ENCODE results near the gene ROR2.
A peak's percentile ranks its signal among the peaks of the same experiment; 100 is the strongest.
"Not testable (repeated sequence)": the region's sequence is repeated elsewhere in the genome, so short reads cannot be mapped to it uniquely, and the experiment has no call there.

Gene ROR2

DNA sequence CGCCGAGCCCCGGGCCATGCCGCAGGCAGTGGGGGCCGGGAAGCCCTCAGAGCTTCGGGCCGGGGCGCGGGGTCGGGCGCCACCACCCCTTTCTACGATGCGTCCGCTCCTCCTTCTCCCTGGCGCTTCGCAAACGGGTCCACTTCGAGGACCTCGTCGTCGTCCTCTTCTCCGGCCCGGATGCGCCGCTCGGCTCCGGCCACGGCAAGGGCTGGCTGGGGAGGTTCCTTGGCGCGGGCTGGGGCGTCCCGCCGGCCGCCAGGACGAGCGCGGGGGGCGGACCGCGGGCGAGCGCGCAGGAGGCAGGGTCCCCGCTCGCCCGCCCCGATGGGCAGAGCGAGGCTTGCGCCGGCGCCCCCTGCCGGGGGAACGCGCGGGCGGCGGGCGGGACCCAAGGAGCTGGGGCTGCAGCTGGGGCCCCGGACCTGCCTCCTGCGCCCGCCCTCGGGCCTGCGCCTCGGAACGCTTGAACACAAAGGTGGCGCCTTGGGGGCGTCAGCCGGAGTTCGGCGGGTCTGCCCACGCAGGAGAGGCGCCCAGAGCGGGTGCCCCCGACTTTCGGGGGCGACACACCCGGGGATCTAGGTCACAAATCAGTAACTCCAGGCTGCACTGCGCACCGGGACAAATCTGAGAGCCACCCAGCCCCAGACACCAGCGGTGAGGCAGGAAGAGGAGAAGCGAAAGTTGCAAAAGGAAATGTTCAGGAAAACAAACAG lies at the start of gene ROR2:
Gene ROR2, minus strand, starts transcription at position 283 of the 719 bp plus-strand sequence.
- peak within 1 kb of the TSS; percentile 65 for H3K4me3 ChIP-seq (ENCODE audit: low read depth, low read length)

DNA sequence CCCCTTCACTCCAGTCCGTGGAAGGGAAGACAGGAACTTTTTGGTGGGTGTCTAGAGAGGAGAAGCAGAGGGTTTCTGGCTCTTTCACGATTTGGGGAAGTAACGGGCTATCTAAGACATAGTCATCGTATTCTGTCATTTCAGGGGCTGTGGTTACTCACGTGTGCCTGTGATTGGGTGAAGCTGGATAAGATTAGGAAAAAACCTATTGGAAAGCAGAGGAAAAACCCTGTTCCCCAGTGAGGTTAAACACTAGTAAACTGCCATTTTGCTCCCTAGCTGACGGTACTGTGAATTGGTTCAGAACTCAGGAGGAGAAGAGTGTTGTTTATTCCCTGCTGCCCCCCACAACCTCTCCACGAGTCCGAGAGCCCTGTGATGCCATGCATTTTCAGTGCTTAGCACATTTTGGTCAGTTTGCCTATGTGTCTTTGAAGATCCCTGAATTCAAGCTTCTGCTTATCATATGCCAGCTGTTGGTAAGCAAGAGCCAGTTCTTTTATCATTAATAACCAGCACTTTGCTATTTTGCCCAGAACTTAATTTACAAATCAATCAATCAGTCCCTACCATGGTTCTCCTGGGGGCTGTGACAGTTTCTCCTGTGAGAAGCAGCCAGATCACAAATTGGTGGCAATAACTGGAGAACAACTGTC lies 45.1 kb upstream of the ROR2 start:
- no peak overlapping the region for H3K4me3 ChIP-seq (ENCODE audit: low read depth, low read length)

DNA sequence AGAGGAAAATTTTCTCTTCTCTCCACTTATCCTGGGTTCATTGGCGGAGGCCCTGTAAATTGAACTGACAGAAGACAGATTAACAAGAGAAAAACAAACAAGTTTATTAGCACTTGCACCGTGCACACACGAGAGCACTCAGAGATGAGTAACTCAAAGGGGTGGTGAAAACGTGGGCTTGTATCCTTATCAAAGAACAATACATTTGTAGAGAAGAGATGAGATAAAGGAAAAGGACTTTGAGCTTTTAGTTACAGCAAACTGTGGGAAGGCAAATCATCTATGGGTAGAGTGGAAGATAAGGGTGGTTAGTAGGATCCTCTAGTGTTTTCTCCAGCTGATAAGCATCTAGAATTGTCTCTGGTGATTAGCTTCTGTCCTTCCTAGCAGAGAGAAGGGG lies 44.4 kb upstream of the ROR2 start:
- no peak overlapping the region for H3K4me3 ChIP-seq (ENCODE audit: low read depth, low read length)

DNA sequence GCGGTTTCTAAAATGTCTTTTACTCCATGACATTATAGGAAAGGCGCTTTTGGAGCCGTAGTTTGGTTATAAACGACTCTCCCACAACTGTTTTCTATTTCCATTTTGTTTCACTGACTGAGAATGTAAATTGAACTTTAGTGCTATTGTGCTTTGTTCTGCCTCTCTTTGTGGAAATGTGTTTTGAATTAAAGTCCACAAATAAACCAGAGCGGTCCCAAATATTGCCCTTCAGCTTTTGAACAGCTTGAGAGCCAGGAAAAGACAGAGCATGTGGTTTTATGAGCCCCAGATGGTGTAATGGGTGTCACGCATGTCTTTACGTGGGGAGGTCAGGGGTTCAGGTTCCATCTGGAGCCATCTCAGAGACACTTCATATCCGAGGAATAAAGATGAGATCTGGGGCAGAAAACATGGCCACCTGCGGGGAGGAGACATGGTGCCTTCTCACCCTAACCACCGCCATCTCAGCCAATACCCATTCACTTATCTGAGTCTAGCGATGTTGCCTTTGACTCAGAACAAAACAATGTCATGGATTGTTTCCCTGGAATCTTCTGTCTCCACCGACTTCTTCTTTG lies 42.5 kb upstream of the ROR2 start:
- H3K4me3 ChIP-seq (ENCODE audit: low read depth, low read length) = no peak overlapping the region

DNA sequence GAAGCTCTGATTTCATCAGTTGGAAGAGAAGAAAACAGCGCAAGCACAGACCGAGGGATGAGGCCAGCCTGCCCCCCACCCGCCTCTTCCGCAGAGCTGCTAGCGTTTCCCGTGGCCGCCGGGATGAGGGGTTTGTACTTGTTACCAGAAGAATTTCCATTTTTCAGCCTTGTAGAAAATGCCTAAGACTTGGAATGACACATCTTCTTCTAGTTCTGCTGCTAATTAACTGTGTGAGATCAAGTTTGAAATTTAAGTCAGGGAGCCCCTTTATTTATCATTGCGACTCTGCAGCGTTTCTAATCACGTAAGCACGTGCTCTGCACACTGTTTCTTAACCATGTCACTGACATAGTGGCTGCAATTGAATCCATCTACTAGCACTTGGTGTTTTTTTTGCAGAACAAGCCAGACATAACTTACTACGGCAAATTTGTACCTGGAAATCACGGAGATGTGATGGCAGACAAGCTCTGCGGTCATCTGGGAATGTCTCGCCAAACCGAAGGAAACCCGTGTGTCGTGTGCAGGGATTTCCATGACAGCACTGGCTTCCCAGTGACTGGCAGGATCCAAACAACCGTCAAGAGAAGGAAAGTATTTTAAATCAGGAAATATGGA lies 41.8 kb upstream of the ROR2 start:
- H3K4me3 ChIP-seq (ENCODE audit: low read depth, low read length) = no peak overlapping the region

GRCh38 chr9:91986248-91986647 lies 36.2 kb upstream of the ROR2 start:
- H3K4me3 ChIP-seq (ENCODE audit: low read depth, low read length) = no peak overlapping the region

DNA sequence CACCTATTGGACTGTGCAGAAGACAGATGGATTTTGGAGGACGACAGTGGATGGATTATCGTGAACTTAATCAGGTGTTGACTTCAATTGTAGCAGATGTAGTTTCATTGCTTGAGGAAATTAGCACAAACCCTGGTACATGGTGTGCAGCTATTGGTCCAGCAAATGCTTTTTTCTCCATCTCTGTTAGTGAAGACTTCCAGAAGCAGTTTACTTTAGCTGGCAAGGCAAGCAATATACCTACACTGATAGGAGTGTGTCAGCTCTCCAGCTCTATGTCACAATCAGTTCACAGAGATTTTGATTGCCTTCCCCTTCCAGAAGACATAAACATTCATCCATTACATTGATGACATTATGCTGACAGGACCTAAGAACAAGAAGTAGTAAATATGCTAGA lies 35.7 kb upstream of the ROR2 start:
- H3K4me3 ChIP-seq (ENCODE audit: low read depth, low read length) = no peak overlapping the region

DNA sequence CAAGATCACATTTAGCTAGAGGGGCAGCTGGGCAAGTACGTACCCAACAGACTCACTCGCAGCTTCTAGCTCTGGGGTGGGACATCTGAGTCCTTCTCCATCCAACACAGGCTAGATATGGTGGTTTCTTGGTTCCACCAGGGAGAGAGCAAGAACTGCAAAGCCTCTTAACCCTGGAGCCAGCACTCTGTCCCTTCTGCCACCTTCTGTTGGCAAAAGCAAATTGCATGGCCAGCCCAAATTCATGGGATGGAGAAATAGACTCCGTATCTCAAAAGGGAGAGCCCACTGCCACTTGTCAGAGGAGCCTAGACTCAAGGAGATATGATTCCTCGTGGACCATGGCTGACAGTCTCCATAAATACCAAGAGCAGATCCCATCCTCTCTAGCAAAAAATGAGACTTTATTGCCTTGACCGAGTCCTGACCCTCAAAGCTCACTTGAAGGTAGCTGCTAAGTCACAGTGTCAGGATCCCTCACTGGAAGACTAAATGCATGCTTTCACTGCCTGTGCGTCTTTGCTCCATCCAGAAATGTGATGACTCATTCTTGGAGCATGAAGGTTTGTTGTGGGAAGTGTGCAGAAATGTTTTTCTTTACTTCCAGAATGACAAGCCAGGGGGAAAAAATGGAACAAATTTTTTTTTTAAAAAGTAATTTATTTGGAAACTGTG lies 28.8 kb upstream of the ROR2 start:
- H3K4me3 ChIP-seq (ENCODE audit: low read depth, low read length) = no peak overlapping the region

- H3K4me3 ChIP-seq (ENCODE audit: low read depth, low read length) = not testable (repeated sequence)
Observed at GRCh38 chr9:91975254-91975653, 25.2 kb upstream of the ROR2 start.

DNA sequence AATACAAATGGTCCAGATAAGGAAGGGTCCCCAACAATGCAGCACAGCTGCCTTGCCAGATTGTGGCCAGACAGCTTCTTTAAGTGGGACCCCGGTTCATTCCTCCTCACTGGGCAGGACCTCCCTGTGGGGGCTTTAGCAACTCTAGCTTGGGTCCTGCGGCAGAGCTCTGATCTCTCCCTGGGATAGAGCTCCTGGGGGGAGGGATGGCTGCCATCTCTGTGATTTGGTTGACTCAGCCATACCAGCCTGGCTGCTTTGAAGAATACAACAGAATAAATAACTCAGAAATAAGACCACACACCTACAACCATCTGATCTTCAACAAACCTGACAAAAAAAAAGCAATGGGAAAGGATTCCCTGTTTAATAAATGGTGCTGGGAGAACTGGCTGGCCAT lies 22.7 kb upstream of the ROR2 start:
- H3K4me3 ChIP-seq (ENCODE audit: low read depth, low read length) = no peak overlapping the region

GRCh38 chr9:91972076-91972626 lies 22.1 kb upstream of the ROR2 start:
- H3K4me3 ChIP-seq (ENCODE audit: low read depth, low read length) = no peak overlapping the region

DNA sequence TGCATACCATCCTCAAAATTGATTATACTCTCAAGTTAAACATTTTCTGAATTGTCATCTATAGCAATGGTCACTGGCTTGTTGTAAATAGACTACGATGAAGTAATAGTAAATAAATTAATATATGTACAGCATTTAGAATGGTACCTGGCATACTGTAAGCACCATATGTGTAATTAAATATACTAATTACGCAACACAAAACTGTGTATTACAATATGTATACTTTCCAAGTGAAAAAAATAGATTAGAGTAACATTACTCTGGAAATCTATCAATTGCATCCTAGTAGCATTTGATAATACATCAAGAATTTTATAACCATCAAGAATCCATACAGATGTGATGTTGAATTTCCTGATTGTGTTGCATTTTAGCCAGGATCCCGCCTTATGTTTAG lies 17.2 kb upstream of the ROR2 start:
- no peak overlapping the region for H3K4me3 ChIP-seq (ENCODE audit: low read depth, low read length)

DNA sequence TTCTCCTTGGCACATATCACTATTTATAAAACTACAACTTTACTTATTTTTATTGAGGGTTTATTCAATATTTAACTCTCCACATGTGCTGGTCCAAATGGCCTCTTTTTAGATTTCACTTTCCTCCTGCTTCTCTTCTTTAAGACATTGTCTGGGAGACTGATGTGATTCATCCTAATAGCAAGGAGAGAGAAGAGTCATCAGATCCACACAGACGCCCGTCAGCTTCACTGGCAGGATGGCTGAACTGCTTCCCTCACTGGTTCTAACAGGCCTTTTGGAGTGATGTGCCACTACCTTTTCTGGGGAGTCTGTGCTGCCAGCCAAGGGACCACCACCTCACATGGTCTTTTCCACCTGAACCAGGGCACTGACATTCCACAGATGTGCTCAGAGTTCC lies 16.5 kb upstream of the ROR2 start:
- H3K4me3 ChIP-seq (ENCODE audit: low read depth, low read length) = no peak overlapping the region

GRCh38 chr9:91963711-91964240 lies 13.7 kb upstream of the ROR2 start:
- H3K4me3 ChIP-seq (ENCODE audit: low read depth, low read length) = no peak overlapping the region

DNA sequence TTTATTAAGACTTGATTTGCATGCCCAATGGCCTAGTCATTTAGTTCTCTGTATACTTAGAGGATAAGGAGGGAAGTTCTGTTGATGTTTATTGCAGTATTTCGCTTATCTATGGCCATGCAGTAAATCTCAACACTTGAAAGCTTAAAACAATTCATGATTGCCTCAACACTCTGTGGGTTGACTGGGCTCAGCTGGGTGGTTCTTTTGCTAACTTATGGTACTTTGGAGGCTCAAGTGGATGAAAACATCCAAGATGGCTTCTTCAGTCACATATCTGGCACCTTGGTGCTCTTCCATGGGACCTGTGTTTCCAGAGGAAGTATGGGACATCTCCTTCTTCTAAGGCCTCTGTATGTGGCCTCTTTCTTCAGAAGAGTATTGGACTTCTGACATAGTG lies 10.3 kb upstream of the ROR2 start:
- no peak overlapping the region for H3K4me3 ChIP-seq (ENCODE audit: low read depth, low read length)

GRCh38 chr9:91958174-91958573 lies 8.1 kb upstream of the ROR2 start:
- H3K4me3 ChIP-seq (ENCODE audit: low read depth, low read length) = no peak overlapping the region

DNA sequence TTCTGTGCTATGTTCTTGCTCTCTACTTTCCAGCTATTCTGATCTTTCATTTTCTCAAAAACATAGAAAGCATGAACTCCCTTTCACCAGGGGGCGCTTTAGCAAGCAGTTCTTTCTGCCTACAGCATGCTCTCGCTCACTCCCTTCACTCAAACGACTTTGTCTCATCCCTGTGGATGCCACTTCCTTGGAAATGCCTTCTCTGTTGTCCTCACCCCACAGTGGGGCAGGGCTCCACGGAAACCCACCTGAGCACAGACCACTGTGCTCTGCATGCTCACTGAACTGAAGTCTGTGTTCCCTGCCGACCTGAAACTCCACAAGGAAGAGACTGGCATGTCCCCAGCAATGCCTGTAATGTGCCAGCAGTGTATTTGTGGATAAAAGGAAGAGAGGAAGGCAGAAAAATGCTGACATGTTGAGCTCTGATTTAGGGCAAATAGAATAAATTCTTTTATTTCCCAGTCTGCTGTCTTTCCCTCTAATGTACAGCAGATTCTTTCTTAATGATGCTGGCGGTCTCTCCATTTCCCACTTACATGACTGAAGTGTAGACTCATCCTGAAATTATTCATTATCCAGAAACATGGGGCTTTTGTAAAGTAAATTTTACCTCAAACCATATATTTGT lies 4.9 kb upstream of the ROR2 start:
- no peak overlapping the region for H3K4me3 ChIP-seq (ENCODE audit: low read depth, low read length)

DNA sequence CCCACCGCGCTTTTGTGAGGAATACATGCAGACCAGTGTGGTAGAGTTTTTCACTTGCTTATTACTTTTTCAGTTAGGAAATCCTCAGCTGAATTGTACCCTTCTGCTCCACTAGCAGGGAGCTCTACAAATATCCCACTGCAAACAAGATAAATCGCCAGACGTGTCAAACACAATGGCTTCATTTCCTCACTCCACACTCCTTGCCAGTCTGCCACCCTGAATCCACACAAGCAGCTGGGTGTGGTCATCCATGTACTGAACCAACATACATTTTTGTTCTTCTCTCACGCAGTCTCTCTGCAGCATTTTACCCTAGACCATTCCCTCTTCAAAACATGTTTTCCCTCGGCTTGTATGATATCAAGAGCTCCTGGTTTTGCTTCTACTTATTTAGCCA lies 3.7 kb upstream of the ROR2 start:
- no peak overlapping the region for H3K4me3 ChIP-seq (ENCODE audit: low read depth, low read length)

DNA sequence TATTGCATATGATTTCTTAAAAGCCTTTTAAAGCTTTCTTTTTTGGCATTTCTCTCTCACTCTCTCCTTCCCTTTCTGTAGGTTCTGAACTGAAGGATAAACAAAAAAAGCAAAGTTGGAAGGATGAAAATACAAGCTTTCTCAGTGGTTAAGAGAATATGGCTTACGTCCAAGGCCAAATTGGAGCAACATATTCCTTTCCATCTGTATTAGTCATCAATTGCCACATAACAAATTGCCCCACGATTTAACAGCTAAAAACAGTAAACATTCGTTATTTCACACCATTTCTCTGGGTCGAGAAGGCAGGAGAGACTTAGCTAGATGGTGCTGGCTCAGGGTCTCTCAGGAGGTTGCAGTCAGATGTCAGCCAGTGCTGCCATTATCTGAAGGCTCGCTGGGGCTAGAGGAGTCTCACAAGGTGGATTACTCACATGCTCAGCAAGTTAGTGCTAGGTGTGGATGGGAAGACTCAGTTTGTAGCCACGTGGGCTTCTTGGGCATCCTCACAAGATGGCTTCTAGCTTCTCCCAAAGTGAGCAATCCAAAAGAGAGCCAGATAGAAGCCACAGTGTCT lies 2.0 kb upstream of the ROR2 start:
- H3K4me3 ChIP-seq (ENCODE audit: low read depth, low read length) = no peak overlapping the region

DNA sequence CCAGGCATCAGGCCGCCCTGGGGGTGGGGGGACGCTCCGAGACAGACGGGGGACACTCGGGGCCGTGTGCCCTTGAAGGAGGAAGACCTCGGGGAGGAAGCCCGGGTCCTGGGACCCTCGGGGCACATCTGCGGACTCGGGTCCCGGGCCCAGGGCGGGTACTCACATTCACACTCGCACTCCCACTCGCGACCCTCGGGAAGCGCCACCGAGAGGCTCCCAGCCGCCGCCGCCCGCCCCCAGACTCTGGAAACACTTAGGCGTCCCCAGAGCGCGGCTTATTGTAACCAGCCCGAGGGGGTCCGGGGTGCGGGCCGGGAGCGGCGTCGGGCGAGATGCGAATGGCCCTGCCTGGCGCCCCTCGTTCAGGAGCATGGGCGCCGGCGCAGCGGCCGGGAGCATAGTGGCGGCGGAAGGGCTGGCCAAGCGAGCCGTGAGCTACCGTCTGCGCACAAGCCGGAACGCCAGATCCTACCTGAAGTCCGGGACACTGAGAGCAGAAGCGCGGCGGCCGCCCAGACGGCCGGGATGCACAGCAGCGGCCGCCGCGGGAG lies 559 bp downstream of the ROR2 start:
- H3K4me3 ChIP-seq (ENCODE audit: low read depth, low read length) = peak overlapping the region; percentile 63
